ENCODE data around the gene PDE6H.

The PDE6H gene

DNA sequence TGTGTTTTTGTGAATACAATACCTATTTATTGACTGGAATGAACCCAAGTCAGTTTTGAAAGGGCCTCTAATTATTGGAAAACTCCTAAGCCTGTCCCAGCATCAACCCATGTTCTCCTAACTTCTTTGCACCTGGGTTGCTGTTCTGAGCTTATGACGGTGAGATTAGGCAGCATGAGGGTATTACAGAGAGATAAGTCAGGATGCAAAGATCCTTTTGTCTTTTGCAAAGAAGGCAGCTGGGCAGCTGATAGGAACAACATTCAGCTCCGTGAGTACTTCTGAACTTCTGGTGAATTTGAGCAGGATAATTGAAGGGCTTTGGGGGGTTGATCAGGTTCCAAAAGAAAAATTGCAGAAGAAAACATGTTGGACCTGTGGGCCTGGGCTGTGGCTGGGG is at the start of gene PDE6H:
Gene PDE6H, plus strand, starts transcription at position 227 of the 400 bp plus-strand sequence. CDS start 4,971 bp downstream, outside the sequence.
- no peak for DNase-seq

DNA sequence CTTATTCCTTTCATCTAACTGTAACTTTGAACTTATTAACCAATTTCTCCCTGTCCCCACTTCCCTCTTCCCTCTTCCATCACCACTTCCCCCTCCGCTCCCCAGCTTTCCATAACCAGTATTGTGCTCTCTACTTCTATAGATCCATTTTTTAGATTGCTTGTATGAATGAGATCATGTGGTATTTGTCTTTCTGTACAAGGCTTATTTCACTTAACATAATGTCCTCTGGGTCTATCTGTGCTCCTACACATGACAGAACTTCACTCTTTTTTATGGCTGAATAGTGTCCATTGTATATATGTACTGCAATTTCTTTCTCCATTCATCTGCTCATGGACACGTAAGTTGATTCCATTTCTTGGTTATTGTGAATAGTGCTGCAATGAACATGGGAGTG is 48.9 kb upstream of the PDE6H start:
- no peak for DNase-seq

DNA sequence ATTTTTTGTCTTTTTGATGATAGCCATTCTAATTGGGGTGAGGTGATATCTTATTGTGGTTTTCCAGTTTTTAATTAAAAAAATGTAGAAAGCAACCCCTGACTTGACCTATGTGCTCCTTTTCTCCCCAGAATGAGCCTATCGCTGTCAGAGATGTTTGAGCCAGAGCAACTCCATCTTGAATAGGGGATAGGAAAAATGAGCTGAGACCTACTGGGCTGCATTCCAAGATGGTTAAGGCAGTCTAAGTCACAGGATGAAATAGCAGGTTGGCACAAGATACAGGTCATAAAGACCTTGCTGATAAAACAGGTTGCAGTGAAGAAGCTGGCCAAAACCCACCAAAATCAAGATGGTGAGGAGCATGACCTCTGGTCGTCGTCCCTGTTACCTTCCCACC is 48.3 kb upstream of the PDE6H start:
- DNase-seq: no peak

DNA sequence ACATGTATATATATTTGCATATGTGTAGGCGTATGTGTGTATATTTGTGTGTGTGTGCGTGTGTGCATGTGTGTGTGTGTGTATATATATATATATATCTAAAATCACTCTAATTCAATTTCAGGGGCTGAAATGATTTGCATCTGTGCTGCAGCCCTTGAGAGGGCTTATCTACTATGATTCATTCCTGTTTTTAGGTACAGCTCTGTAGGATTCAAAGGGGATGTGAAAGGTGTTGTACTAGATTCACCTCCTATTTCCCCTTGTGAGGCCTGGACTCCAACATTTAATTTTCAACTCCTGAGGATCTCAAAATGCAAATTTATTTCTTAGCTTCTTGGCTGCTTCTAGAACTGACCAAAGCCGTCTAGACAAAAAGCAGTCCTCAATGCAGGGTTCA is 45.6 kb upstream of the PDE6H start:
- no peak for DNase-seq

DNA sequence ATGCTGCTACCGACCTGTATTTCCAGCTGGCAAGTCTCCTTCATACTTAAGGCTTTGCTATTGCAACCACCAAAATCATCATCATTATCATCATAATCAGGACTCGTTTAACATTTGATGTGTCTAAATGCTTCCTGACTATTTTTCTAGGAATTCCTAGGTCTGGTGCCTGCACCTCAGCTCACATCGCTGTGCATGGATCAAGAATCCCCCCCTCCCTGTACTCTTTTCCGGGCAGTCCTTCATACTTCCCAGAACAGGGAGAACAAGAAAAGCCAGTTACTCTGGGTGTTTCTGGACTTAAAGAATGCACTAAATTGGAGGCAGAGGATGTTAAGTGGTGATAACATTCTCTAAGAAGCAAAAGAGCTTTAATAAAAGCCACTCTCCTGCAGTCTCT is 43.9 kb upstream of the PDE6H start:
- no peak for DNase-seq

DNA sequence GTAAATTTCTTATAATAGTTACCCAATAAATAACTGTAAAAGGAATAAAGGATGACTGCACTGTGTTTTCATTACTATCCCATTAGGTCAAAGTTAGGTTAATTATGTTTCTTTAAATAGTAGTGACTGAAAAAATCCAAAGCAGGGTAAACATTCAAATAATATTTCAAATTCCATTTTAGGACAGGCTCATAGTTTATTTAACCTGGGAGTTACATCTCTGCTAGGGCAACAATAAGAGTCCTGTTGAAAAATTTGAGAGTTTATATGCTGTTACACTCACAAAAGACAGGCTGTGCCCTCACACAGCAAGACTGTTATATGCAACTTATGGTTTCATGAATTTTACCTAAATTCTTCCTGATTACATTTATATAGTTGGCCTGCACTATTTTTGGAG is 42.5 kb upstream of the PDE6H start:
- DNase-seq: no peak

DNA sequence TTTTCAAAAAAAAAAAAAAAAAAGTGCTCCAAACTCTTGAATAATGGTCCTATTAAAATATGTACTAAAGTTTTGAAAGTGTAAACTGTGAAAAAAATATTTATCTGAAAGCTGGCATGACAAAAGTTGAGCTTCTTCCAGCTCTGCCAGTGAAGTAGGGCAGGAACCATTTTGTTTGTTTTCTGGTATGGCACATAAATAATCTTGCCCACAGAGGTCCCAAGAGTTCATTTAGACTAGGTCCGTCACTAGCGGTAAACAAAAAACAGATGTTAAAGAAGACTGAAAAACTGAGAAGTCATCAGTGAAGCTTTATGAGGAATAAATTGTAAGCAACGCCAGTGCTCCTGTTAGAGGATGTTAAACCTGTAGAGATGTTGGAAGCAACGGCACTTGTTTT is 41.5 kb upstream of the PDE6H start:
- no peak for DNase-seq

DNA sequence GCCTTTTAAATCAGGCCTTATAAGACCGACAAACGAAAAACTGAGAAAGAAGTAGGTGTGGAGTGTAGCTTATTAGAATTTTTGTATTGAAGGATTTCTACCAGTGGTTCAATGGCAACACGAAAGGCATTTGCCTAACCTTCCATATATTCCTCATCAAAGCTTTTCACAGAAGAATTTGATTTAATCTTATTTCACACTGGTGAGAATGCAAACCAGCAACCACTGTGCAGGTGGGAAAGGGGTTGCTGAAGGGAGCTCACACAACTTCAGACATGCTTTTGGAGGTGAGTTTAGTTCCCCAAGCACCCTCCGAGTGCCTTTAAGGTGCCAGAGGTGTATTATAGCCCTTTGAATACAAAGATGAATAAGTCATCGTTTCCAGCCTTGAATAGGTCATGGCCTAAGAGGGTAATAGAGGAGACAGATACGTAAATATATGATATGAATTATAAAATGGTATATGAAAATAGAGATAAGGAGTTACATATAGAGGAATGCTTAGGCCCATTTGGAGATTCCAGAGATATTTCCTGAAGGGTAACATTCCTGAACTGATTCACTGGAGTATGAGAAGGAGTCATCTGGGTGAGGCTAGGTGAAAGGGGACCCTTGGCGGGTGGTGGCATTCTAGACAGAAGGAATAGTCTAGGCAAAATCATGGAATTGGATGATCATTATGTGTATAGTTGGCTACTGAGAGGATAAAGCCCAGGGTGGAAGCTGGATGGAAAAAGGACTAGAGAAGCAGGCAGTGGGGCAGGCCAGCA is 40.9 kb upstream of the PDE6H start:
- no peak for DNase-seq

DNA sequence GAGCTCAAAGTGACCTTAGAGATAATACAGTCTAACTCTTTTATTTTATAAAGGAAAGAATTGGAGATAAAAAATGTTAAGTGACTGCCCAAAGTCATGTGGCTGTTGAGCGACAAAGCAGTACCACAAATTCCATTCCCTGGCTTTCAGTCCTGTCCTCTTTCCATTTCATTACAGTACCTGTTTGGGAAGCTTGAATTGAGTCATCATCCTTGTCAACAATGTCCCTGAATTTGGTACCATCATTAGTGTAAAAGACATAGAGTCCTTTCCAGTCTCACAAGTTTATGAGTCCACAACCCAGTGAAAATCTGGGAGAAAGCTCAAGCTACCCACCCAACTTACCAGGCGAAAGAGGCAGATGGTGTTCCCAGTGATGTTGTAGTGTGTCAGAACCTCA is 38.3 kb upstream of the PDE6H start:
- no peak for DNase-seq

DNA sequence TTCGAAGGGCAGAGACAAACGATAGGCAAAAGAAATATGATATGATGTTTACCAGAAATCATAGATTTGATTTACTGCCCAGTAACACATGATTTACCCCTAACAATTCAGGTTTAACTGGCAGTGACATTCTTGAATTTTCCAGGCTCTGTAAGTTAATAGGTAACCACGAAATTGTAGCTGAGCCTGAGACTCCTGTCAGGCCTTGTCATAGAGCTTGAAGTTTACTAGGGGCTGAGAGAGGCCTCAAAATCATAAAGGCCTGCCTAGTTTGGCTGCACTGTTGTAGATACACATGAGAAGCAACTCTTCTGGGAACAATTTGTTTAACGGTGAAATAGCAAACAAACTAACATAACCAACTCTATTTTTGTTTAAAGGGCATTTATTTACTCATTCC is 37.8 kb upstream of the PDE6H start:
- no peak for DNase-seq

DNA sequence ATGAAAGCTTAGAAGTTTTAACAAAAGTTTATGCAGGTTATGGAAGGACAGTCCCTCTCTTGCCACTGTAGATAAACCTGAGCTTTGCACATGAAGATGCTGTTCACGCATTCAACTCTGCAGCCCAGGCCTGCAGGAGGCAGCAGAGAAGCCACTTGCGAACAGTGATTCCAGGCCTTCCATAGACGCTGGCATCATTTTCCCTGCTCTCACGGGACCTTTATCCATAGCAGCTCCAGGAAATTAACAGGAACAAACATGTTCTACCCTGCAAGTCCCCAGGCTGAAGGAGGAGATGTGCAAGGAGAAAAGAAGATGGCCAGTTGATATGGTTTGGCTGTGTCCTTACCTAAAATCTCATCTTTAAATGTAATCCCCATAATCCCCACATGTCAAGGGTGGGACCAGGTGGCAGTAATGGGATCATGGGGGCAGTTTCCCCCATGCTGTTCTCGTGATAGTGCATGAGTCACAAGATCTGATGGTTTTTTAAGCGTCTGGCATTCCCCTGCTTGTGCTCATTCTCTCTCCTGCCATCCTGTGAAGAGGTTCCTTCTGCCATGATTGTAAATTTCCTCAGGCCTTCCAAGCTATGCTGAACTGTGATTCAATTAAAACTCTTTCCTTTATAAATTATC is 36.5 kb upstream of the PDE6H start:
- no peak for DNase-seq

DNA sequence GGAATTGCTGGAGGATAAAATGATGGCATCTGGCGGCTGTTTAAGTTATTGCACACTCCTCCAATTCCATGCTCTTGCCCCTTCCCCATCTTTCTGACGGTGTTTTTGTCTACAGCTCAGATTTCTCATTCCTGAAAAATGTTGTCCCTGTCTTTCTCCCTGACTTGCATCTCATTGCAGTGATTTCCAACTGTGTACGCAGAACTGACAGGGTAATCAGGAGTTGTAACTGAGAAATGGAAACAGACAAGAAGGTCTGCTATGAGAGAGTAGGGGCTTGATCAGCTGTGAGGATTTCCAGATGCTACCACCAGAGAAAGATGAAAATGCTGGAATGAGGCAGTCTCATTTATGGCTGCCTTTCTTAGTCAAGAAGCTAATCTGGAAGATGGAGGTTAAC is 35.8 kb upstream of the PDE6H start:
- DNase-seq: no peak

DNA sequence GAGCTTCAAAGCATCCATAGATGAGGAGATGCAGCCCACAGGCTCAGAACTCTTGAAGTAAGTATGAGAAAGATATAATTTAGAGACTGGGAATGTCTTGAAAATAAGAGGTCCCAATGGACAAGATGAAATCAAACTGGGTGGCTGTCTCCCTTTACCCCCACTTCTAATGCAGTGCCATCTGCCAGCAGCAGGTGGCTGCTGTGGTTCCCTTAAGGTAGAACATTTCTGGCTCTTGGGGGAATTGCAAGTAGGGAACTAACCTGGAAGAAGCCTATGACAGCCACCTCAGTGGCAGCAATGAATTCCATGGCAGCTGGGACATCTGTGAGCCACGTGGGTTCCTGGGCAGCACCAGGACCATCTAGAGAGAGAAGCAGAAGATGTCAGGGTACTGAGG is 35.2 kb upstream of the PDE6H start:
- no peak for DNase-seq

DNA sequence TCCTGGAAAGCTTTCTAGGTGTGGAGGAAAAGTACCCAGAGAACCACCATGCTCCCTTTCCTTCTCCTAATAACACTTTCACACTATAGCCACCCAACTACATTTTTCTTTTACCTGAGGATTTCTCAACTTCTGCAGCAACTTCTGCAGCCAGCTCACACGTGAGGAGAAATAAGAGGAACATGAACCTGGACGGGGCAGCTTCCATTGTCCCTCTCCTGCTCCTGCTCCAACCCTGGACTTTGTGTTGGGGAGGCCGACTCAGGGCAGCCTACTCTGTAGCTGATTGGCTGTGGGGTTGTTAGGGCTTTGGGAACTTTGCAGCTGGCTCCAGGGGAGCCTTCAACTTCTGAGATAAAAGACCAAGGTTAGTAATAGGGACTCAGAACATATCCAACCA is 34.5 kb upstream of the PDE6H start, which contains the start of gene ERP27:
Gene ERP27, minus strand, starts transcription at position 237 of the 400 bp plus-strand sequence. Its CDS starts 29 bp downstream, at position 208.
- no peak for DNase-seq

DNA sequence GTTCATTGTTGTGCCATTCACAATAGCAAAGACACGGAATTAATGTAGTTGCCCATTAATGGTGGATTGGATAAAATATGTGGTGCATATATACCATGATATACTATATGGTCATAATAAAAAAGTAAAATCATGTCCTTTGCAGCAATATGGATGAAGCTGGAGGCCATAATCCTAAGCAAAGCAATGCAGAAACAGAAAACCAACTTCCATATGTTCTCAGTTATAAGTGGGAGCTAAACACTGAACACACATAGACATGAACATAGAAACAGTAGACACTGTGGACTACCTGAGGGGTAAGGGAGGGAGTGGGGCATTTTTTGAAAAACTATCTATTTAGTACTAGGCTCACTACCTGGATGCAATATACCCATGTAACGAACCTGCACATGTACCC is 31.5 kb upstream of the PDE6H start:
- DNase-seq: no peak

DNA sequence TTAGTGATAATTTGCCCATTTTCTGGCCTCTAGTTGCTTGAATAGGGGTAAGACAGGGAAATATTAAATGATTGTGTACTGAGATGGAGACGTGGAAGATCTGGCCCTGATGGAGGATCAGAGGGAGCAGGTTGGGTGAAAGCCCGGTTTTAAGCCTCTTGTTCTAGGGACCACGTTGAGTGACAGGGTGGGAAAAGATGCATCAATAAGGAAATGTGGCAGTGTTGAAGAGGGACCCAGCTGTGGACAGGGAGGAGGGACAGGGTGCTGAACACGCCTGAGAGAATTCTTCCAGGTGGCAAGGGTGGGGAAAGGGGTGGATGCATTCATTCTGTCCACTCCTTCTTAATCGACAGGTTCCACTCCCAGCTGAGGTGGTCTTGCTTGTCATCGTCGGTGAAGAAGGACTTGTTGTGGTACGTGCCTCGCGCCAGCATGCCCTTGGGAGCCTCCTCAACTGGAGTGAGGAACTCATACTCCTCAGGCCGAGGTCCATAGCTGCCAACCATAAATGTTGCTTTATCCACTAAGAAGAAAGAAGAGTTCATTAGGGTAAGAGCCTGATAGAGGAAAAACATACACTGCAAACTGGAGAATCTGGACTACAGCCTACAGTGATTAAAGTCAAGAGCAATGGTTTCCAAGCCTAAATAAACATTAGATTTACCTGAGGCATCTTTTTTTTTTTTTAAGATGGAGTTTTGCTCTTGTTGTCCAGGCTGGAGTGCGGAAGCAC is 30.5 kb upstream of the PDE6H start:
- DNase-seq: no peak

DNA sequence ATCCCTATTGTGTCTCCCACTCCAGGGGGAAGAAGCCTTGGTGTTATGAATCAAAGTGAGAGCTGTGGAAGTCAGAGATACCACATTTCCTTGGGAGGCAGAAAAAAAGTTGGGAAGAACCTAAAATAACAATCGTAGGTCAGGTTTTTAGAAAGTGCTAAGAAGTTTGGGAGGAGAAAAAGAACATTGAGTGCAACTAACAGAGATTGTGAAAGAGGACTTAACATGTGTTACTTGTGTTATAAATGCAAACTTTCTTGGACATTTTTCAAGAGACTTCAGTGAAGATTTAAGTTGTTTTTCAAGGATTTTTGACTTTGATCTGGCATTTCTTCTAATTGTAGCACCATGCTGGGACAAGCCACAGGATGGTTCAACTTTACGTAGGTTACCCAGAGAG is 26.7 kb upstream of the PDE6H start:
- no peak for DNase-seq

DNA sequence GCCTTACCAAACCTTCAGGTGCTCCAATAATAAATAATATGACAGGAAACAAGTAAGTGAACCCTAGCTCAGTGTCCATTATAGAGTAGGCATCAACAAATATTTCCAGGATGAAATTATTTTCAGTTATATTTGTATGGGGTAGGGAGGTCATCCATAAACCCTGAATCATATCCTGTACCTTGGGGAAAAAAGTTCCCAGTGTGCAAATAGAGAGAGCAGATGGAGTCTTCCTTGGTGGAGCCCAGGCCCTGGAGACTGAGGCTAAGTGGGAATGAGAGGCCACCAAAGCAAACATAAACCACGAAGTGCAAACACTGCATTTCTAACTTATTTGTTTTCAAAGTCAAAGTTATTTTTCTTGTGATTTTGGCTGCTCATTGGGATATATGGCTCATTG is 26.0 kb upstream of the PDE6H start:
- DNase-seq: no peak

DNA sequence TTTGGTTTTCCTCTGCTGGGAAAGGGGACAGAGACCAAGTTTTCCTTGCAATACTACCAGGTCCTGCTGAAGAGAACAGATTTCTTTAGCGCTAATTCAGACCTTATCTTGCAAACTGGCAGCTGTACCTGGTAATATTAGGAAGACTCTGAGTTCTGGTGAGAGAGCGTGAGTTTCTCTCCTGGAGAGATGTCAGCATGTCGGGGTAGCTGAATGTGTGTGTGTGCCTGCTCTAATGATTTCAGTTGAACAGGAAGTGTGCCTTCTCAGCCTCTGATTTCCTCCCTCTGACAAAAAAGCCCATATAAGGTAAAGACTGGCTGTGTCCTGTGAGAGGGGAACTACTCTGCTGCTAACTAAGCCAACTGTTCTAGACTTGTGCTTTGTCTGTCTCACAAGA is 24.2 kb upstream of the PDE6H start:
- no peak for DNase-seq

DNA sequence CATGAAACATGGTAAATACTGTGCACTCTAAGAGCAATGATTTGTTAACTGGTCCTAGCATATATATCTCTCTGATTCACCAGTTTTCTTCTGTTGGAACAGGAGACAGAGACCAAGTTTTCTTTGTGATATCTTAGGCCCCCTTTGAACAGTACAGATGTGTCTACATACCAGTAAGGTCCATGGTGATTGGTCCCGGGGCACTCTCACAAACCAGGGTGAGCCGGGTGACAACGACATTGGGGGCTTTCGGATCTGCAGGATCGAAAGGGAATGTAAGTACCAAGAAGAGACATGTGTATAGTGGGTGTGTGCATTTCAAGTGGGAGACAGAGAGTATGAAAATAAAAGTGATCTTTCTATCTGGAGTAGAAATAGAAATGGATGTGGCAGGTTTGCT is 23.2 kb upstream of the PDE6H start:
- no peak for DNase-seq

DNA sequence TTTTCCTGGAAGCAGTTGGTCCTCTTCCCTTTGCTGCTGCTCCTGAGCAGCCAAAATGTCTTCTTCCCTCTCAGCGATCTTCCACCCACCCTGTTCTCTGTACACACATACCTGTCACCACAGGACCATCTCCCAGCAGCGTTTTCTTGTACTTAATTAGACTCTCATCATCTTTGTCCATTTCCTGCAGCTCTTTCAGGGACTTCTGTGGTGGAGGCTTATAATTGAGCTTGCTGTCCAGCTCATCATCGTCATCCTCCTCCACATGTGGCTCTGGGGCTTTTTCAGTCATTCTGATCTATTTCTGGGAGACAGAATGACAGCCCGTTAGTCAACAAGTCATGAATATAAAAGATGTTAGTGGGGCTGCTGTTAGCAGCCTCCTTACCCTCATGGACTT is 22.4 kb upstream of the PDE6H start:
- no peak for DNase-seq

DNA sequence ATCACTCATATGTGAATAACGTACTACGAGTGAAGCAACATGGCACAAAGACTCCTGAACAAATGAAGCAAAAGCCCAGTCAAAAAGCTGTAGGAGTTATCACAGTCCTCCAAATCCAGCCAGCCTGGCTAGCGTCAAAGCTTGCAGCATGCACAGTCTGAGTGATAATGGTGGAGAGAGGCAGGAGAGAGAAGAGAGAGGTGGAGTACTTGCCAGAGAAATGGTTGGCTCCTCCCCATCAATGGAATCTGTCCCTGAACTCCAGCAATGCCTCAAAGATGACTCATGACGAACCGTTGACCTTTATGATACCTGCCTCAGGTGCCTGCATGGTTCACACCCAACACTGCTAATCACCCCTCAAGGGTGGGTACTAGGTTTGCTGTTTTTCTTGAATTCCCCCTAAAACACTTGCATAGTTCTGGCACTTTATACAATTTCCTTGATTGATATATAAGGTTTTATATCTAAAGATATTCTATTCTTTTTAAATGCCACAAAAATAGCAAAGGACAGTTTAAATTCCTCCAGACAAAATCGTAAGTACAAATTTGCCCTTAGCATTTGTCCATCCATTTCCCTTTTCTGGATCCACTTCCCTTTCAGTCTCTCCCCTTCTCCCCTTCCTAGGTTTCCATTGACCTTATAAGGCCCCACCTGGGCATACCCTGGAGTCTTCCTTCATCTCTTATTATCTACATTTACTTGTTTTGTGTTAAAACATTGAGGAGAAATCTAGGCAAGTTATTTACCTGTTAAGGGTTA is 21.7 kb upstream of the PDE6H start:
- no peak for DNase-seq

DNA sequence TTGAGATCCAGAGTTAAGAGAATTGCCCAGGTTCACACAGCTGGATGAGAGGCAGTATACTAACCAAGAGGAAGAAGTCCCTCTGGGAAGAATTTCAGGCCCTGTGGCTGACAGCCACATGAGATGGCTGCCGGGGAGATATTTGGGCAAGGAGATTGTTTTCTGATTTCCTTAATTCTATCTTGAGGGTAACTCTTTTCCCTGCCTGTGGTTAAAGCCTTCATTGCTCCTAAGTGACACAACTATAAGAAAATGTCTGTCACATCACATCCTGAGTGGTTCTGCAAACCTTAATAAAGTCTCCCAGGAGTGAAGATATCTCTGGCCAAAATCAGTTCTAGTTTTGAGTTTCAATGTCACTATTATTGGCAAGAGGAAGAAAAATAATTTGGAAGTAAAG is 21.0 kb upstream of the PDE6H start:
- DNase-seq: no peak
